IMR-90 (cell line): Measurements from ENCODE around the gene COG7. TPM values are rescaled to one million over a fixed set of nuclear protein-coding genes. Genes with fewer than 3 reads are reported as not detected.

ENCODE experiments used
- ATAC-seq: fragments of 200-7000 bp; cut with Tn5 transposase; 2 replicates; pipeline ENCODE4 v1.9.1; 2020; ENCODE audit warnings: low read depth, mild to moderate bottlenecking, moderate library complexity
- BruUV-seq: library from RNA; stranded (reverse); fragments of 400-500 nt; replicated peaks from 2 replicates; lab custom pipeline; 2021; lab: Mats Ljungman, UMichigan
- CTCF ChIA-PET: fragments of 300-600 bp; formaldehyde crosslinking; extraction: SDS; loops from one replicate; lab custom pipeline; 2021; ENCODE audit warnings: antibody characterized with exemption; lab: Yijun Ruan, JAX
- POLR2A ChIA-PET: fragments of 300-600 bp; sonication (Branson Sonifier 250); formaldehyde crosslinking; loops from one replicate; lab custom pipeline; 2022; ENCODE audit warnings: antibody characterized with exemption; ENCODE audit not compliant: unreplicated experiment; lab: Charles Lee
- DNase-seq: peaks from one replicate; pipeline ENCODE4 v3.0.0; 2013
- H2AFZ ChIP-seq: replicated peaks from 2 replicates; pipeline ENCODE3; 2013; ENCODE audit warnings: low read length, mild to moderate bottlenecking; ENCODE audit not compliant: poor library complexity
- H2AK5ac ChIP-seq: 2 replicates; pipeline ENCODE4 v1.6.1; 2013; ENCODE audit warnings: low read depth, low read length, inconsistent platforms
- H2AK9ac ChIP-seq: replicated peaks from 2 replicates; pipeline ENCODE3; 2013; ENCODE audit warnings: mild to moderate bottlenecking, low read depth, low read length, moderate library complexity; ENCODE audit not compliant: poor library complexity
- H2BK120ac ChIP-seq: 2 replicates; pipeline ENCODE4 v1.6.1; 2013; ENCODE audit warnings: low read depth, low read length, inconsistent platforms
- H2BK15ac ChIP-seq: 3 replicates; pipeline ENCODE4 v1.6.1; 2013; ENCODE audit warnings: low read depth, low read length, inconsistent platforms
- H2BK20ac ChIP-seq: 2 replicates; pipeline ENCODE4 v1.6.1; 2013; ENCODE audit warnings: low read depth, mild to moderate bottlenecking, inconsistent platforms, low read length, moderate library complexity
- H2BK5ac ChIP-seq: 2 replicates; pipeline ENCODE4 v1.6.1; 2013; ENCODE audit warnings: mild to moderate bottlenecking, low read depth, low read length, inconsistent platforms; ENCODE audit not compliant: poor library complexity, severe bottlenecking
- H3K14ac ChIP-seq: replicated peaks from 2 replicates; pipeline ENCODE4 v1.6.1; 2013; ENCODE audit warnings: low read depth, low read length, inconsistent platforms
- H3K18ac ChIP-seq: 2 replicates; pipeline ENCODE4 v1.6.1; 2013; ENCODE audit warnings: low read depth, low read length, control low read depth
- H3K23ac ChIP-seq: 2 replicates; pipeline ENCODE4 v1.6.1; 2013; ENCODE audit warnings: low read depth, low read length, inconsistent platforms
- H3K27ac ChIP-seq: 2 replicates; pipeline ENCODE4 v1.5.1; 2013; ENCODE audit warnings: mild to moderate bottlenecking, control low read depth, low read length; ENCODE audit not compliant: insufficient read depth
- H3K27me3 ChIP-seq: 2 replicates; pipeline ENCODE4 v1.6.1; 2013; ENCODE audit warnings: low read length; ENCODE audit not compliant: control insufficient read depth, insufficient read depth
- H3K36me3 ChIP-seq: 2 replicates; pipeline ENCODE4 v1.6.1; 2013; ENCODE audit warnings: low read length, mixed read lengths; ENCODE audit not compliant: control insufficient read depth, insufficient read depth
- H3K4ac ChIP-seq: 2 replicates; pipeline ENCODE4 v1.6.1; 2013; ENCODE audit warnings: low read depth, low read length, inconsistent platforms
- H3K4me1 ChIP-seq: 2 replicates; pipeline ENCODE4 v1.6.1; 2013; ENCODE audit warnings: low read length, mixed read lengths; ENCODE audit not compliant: control insufficient read depth, insufficient read depth
- H3K4me2 ChIP-seq: 2 replicates; pipeline ENCODE4 v1.6.1; 2013; ENCODE audit warnings: low read depth, mild to moderate bottlenecking, control low read depth, low read length, moderate library complexity
- H3K4me3 ChIP-seq: 2 replicates; pipeline ENCODE4 v1.5.1; 2013; ENCODE audit warnings: low read depth, mild to moderate bottlenecking, control low read depth, low read length, moderate library complexity; ENCODE audit not compliant: insufficient read depth
- H3K56ac ChIP-seq: 2 replicates; pipeline ENCODE4 v1.6.1; 2013; ENCODE audit warnings: low read length, inconsistent platforms; ENCODE audit not compliant: insufficient read depth; ENCODE audit errors: extremely low read depth
- H3K79me1 ChIP-seq, 2 experiments: 2 replicates each; pipeline ENCODE4 v1.6.1; 2013; ENCODE audit warnings: low read length in 2 of 2, inconsistent platforms in 1 of 2, low read depth in 1 of 2
- H3K9ac ChIP-seq: 2 replicates; pipeline ENCODE4 v1.6.1; 2013; ENCODE audit warnings: low read depth, low read length, control low read depth
- H3K9me1 ChIP-seq: 2 replicates; pipeline ENCODE4 v1.6.1; 2013; ENCODE audit warnings: low read length, inconsistent platforms; ENCODE audit not compliant: insufficient read depth
- H3K9me3 ChIP-seq: 2 replicates; pipeline ENCODE4 v1.6.1; 2013; ENCODE audit warnings: low read length; ENCODE audit not compliant: control insufficient read depth, insufficient read depth
- H4K20me1 ChIP-seq: 2 replicates; pipeline ENCODE4 v1.6.1; 2013; ENCODE audit warnings: low read length, inconsistent platforms; ENCODE audit not compliant: insufficient read depth
- H4K5ac ChIP-seq: 2 replicates; pipeline ENCODE4 v1.6.1; 2013; ENCODE audit warnings: mild to moderate bottlenecking, low read depth, low read length, control low read depth
- H4K8ac ChIP-seq, 2 experiments: 2 replicates each; pipeline ENCODE4 v1.6.1; 2013; ENCODE audit warnings: low read depth in 2 of 2, low read length in 2 of 2, control low read depth in 1 of 2, inconsistent platforms in 1 of 2
- H4K91ac ChIP-seq: 2 replicates; pipeline ENCODE4 v1.6.1; 2013; ENCODE audit warnings: low read depth, low read length, inconsistent platforms; ENCODE audit not compliant: insufficient read depth
- BHLHE40 ChIP-seq: fragments of 150-350 bp; IDR thresholded peaks from 2 replicates; pipeline ENCODE4 v1.6.1; 2016; ENCODE audit warnings: mild to moderate bottlenecking, low read depth, low read length
- CEBPB ChIP-seq: IDR thresholded peaks from 2 replicates; pipeline ENCODE4 v1.6.1; 2012; ENCODE audit warnings: low read depth, low read length, improper control_type of control experiment
- CHD1 ChIP-seq: IDR thresholded peaks from 2 replicates; pipeline ENCODE4 v1.6.1; 2012; ENCODE audit warnings: low read depth, low read length, improper control_type of control experiment
- CTCF ChIP-seq: conservative IDR thresholded peaks from 2 replicates; pipeline ENCODE4 v1.5.1; 2012; ENCODE audit warnings: mild to moderate bottlenecking, low read depth, low read length, improper control_type of control experiment
- FOS ChIP-seq: fragments of 150-350 bp; IDR thresholded peaks from 2 replicates; pipeline ENCODE4 v1.6.1; 2016; ENCODE audit warnings: low read depth, low read length
- MAFK ChIP-seq: IDR thresholded peaks from 2 replicates; pipeline ENCODE4 v1.6.1; 2012; ENCODE audit warnings: low read depth, low read length, improper control_type of control experiment
- MAZ ChIP-seq: IDR thresholded peaks from 2 replicates; pipeline ENCODE4 v1.6.1; 2012; ENCODE audit warnings: low read depth, mild to moderate bottlenecking, low read length, improper control_type of control experiment, moderate library complexity, borderline replicate concordance
- MXI1 ChIP-seq: IDR thresholded peaks from 2 replicates; pipeline ENCODE4 v1.6.1; 2012; ENCODE audit warnings: low read depth, mild to moderate bottlenecking, low read length, moderate library complexity, borderline replicate concordance
- RAD21 ChIP-seq: IDR thresholded peaks from 2 replicates; pipeline ENCODE4 v1.6.1; 2012; ENCODE audit warnings: low read length, improper control_type of control experiment
- RCOR1 ChIP-seq: IDR thresholded peaks from 2 replicates; pipeline ENCODE4 v1.6.1; 2012; ENCODE audit warnings: mild to moderate bottlenecking, low read length, improper control_type of control experiment; ENCODE audit not compliant: insufficient replicate concordance
- RFX5 ChIP-seq: IDR thresholded peaks from 2 replicates; pipeline ENCODE4 v1.8.0; 2012; ENCODE audit warnings: low read depth, mild to moderate bottlenecking, low read length, moderate library complexity
- SMC3 ChIP-seq: fragments of 150-350 bp; IDR thresholded peaks from 2 replicates; pipeline ENCODE4 v1.6.1; 2016; ENCODE audit warnings: low read depth, mild to moderate bottlenecking, antibody characterized with exemption, low read length, moderate library complexity
- USF2 ChIP-seq: fragments of 150-350 bp; IDR thresholded peaks from 2 replicates; pipeline ENCODE4 v1.6.1; 2017; ENCODE audit warnings: mild to moderate bottlenecking, antibody characterized with exemption, low read length, low read depth
- WGBS, 2 experiments: methylation state at CpG; one replicate each; pipeline versions ENCODE4 v1.1.5 to v1.1.7; 2013; ENCODE audit warnings: missing lambda C conversion rate in 2 of 2; ENCODE audit not compliant: insufficient read length in 1 of 2; ENCODE audit errors: extremely low coverage in 2 of 2; 5-methylcytosine and 5-hydroxymethylcytosine counted together
- dilution Hi-C: fragments of 300-500 bp; cut with HindIII; formaldehyde crosslinking; loops from one replicate; pipeline ENCODE4 v1.14.3; 2018; ENCODE audit warnings: low sequenced_read_pairs; ENCODE audit not compliant: unreplicated experiment
- in situ Hi-C: fragments of 300-500 bp; cut with MboI; formaldehyde crosslinking; loops from 3 replicates; pipeline ENCODE4 v1.14.3; 2019; ENCODE audit warnings: low sequenced_read_pairs, inconsistent platforms, mixed read lengths
- intact Hi-C: fragments of 100-400 bp; cut with micrococcal nuclease; formaldehyde crosslinking; loops from 2 replicates; pipeline ENCODE4 v1.10.0; 2022
- polyA plus RNA-seq, 3 experiments: library from polyadenylated mRNA; depleted of rRNA; stranded (reverse); fragments of >200 nt; gene quantifications; 2 replicates each; pipeline ENCODE4 v1.2.3, GENCODE V29; 2012; ENCODE audit warnings: low replicate concordance in 1 of 3
- total RNA-seq: library from RNA; depleted of rRNA; stranded (reverse); fragments of >200 nt; gene quantifications from 2 replicates; pipeline ENCODE4 v1.2.3, GENCODE V29; 2012
- TF ChIP-seq, protein P1 (sequence below): fragments of 150-350 bp; IDR thresholded peaks from 2 replicates; pipeline ENCODE4 v1.6.1; 2016; ENCODE audit warnings: low read depth, mild to moderate bottlenecking, low read length, moderate library complexity, borderline replicate concordance

Gene COG7
- total and polyA plus RNA-seq, 2 of the 4 experiments (the other 2 are of a cell fraction): 28.5 to 43.7 TPM

DNA sequence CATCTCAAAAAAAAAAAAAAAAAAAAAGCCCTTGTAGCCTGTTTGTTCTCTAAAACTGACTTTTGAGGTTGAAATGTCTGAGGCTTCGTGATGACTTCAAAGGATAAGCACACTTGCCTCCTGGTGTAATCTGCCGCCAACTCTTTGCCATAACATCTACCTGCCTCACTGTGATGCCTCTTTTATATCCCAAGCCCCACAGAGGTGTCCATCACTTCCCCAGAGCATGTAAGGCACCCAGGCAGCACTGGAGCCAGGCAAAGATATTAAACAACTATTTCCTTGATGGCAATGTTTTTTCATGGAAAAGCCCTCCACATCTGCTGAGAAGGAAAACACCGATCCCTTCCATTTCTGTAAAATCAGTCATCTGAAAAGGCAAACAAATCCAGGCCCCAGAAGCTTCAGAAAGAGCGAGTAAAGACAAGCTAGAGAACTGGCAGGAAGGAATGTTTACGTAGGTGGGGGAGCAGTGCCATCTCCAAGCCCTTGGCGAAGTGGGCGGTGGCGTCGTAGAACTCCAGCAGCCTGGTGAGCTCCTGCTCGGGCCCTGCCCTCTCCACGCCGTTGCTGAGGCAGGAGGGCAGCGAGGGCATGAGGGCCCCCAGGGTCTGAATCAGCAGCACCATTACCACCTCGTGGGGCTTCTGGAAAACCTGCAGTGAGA, 28.6 kb downstream of the COG7 start:
- Histone ChIP-seq H4K5ac (peak overlapping the region; percentile 93), H3K4me1 (peaks cover 24% of the 10 kb centered on the region), H3K36me3 (peaks cover 11% of the 10 kb centered on the region), H3K4me3 (no peak overlapping the region), H2BK15ac (peak overlapping the region; percentile 55; the same call in 1 of the 3 replicates), H2AK9ac (peak overlapping the region; percentile 62), H3K9me1 (peaks cover 12% of the 10 kb centered on the region), H2BK120ac (peak overlapping the region; percentile 86), H3K18ac (peak overlapping the region; percentile 97), H3K79me1 (peaks cover 3 to 6% of the 10 kb centered on the region in 2 experiments; a peak in 1 of 4 replicates), H2AFZ (no peak overlapping the region), H3K9me3 (no peaks in the 10 kb centered on the region), H3K14ac (peak overlapping the region; percentile 53), H3K4me2 (0 out of 2 replicates have a peak overlapping the region, but pooled peaks have one; percentile 42), H3K9ac (no peak overlapping the region; the same call in 1 of the 2 replicates), H3K56ac (no peak overlapping the region), H4K8ac (peak overlapping the region in 1 of 2 experiments; percentile 7; a peak in 2 of 4 replicates), H2AK5ac (peak overlapping the region; percentile 30), H3K27me3 (no peaks in the 10 kb centered on the region), H3K4ac (peak overlapping the region; percentile 89), H2BK20ac (peak overlapping the region; percentile 72), H4K20me1 (peaks cover 3% of the 10 kb centered on the region; the same call in 1 of the 2 replicates), H2BK5ac (peak overlapping the region; percentile 62), H3K23ac (peak overlapping the region; percentile 31; the same call in 1 of the 2 replicates), H3K27ac (peak overlapping the region; percentile 99; the same call in 1 of the 2 replicates), H4K91ac (peak overlapping the region; percentile 49)
- DNase-seq (peak; percentile 33), ATAC-seq (no peak; the same call in 1 of the 2 replicates)
- in situ Hi-C loops (no loop called here), intact Hi-C loops (no loop called here), dilution Hi-C loops (no loop called here)
- ChIA-PET CTCF (interaction anchor here (1.3 kb wide), 1 partner anchor 9 kb away, joined by 7 read pairs; no protein-coding TSS in a partner anchor), POLR2A (no interaction called here)
- WGBS, 2 experiments: 89% methylated on average over 10 of the region's 14 CpGs; no CpG with 5 or more reads in 1 of the 2 experiments
- no TSS peak for BruUV-seq
- TF ChIP-seq RFX5 (no peak), CEBPB (no peak), USF2 (no peak), CTCF (no peak), MAZ (no peak), MXI1 (no peak), RCOR1 (no peak), MAFK (no peak), SMC3 (no peak), FOS (no peak), BHLHE40 (no peak), CHD1 (no peak), RAD21 (no peak)
- TF ChIP-seq, protein P1, sequence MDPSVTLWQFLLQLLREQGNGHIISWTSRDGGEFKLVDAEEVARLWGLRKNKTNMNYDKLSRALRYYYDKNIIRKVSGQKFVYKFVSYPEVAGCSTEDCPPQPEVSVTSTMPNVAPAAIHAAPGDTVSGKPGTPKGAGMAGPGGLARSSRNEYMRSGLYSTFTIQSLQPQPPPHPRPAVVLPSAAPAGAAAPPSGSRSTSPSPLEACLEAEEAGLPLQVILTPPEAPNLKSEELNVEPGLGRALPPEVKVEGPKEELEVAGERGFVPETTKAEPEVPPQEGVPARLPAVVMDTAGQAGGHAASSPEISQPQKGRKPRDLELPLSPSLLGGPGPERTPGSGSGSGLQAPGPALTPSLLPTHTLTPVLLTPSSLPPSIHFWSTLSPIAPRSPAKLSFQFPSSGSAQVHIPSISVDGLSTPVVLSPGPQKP: no peak
